Nephron progenitor cell (in vitro differentiated cells): ENCODE measurements around the gene CLEC2D.
A peak's percentile ranks its signal among the peaks of the same experiment; 100 is the strongest.

Experiments used
- DNase-seq: peaks from one replicate; pipeline ENCODE4 v3.0.0; 2021
- H3K27ac Mint-ChIP-seq: 2 replicates; pipeline ENCODE4 v1.8.0; 2021; ENCODE audit warnings: mild to moderate bottlenecking, moderate library complexity, mixed read lengths
- H3K27me3 Mint-ChIP-seq: 2 replicates; pipeline ENCODE4 v1.8.0; 2021; ENCODE audit warnings: mild to moderate bottlenecking, low read depth, mixed read lengths; ENCODE audit not compliant: poor library complexity
- H3K36me3 Mint-ChIP-seq: 2 replicates; pipeline ENCODE4 v1.8.0; 2021; ENCODE audit warnings: low read depth, mixed read lengths
- H3K4me1 Mint-ChIP-seq: 2 replicates; pipeline ENCODE4 v1.8.0; 2021; ENCODE audit warnings: mixed read lengths
- H3K4me3 Mint-ChIP-seq: 2 replicates; pipeline ENCODE4 v1.8.0; 2021; ENCODE audit warnings: mild to moderate bottlenecking, moderate library complexity, mixed read lengths
- H3K9me3 Mint-ChIP-seq: 2 replicates; pipeline ENCODE4 v1.8.0; 2021; ENCODE audit warnings: mild to moderate bottlenecking, moderate library complexity, mixed read lengths
- TF ChIP-seq, protein P1 (sequence below): fragments of 200-600 bp; sonication (generic); IDR thresholded peaks from 2 replicates; pipeline ENCODE4 v1.5.0; 2021; ENCODE audit warnings: antibody characterized with exemption

Gene CLEC2D

DNA sequence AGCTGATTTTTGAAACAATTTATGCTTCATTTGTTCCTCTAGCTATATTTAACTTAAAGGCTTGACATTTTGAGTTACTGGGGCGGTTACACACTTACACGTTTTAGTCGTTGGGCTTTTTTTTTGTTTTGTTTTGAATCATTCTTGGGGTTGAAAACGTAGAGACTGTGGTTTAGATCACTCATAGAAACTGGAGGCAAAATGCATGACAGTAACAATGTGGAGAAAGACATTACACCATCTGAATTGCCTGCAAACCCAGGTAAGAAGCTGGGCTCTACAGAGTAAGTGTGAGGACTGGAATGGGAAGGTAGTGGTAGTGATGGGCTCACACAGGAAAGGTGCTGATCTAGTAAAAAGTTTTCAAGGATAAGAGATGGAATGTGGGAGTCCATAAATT is at the start of gene CLEC2D:
CLEC2D (plus strand) TSS at position 180 of the 400 bp plus-strand sequence; CDS start at position 202, 22 bp downstream.
- Mint-ChIP-seq H3K27me3 (no peaks in the 10 kb centered on the region), H3K4me1 (peaks cover 7% of the 10 kb centered on the region), H3K9me3 (peaks cover 6% of the 10 kb centered on the region), H3K27ac (no peak within 1 kb of the TSS), H3K36me3 (peaks cover 68% of the 10 kb centered on the region), H3K4me3 (no peak within 1 kb of the TSS)
- DNase-seq: no peak
- TF ChIP-seq, protein P1, sequence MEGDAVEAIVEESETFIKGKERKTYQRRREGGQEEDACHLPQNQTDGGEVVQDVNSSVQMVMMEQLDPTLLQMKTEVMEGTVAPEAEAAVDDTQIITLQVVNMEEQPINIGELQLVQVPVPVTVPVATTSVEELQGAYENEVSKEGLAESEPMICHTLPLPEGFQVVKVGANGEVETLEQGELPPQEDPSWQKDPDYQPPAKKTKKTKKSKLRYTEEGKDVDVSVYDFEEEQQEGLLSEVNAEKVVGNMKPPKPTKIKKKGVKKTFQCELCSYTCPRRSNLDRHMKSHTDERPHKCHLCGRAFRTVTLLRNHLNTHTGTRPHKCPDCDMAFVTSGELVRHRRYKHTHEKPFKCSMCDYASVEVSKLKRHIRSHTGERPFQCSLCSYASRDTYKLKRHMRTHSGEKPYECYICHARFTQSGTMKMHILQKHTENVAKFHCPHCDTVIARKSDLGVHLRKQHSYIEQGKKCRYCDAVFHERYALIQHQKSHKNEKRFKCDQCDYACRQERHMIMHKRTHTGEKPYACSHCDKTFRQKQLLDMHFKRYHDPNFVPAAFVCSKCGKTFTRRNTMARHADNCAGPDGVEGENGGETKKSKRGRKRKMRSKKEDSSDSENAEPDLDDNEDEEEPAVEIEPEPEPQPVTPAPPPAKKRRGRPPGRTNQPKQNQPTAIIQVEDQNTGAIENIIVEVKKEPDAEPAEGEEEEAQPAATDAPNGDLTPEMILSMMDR: no peak

GRCh38 chr12:9625019-9625418 is 44.5 kb upstream of the CLEC2D start:
- no peaks in the 10 kb centered on the region for H3K27me3 Mint-ChIP-seq
- TF ChIP-seq, protein P1: no peak
- H3K27ac Mint-ChIP-seq: no peak overlapping the region
- peaks cover 5% of the 10 kb centered on the region for H3K36me3 Mint-ChIP-seq
- no peaks in the 10 kb centered on the region for H3K4me1 Mint-ChIP-seq
- DNase-seq: no peak
- H3K4me3 Mint-ChIP-seq: no peak overlapping the region
- peaks cover 16% of the 10 kb centered on the region for H3K9me3 Mint-ChIP-seq

DNA sequence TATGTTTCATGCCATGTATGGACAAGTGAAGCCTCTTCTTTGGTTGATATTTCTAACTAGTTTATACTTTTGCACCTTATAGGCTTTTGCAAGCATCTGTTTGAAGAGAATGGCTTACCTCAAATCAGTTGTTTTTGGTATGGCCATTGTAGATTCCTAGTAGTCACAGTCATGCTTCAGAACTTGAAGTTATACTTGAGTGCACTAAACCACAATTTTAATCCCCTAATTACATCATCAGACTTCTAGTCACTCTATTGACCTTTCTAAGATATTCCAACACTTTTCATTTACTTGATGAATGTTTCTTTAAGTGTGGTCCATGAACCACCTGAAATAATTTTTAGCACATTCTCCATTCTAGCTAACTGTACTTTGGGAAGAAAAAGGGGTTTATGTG is 43.2 kb upstream of the CLEC2D start:
- Mint-ChIP-seq H3K4me3 (no peak overlapping the region), H3K4me1 (no peaks in the 10 kb centered on the region), H3K27me3 (no peaks in the 10 kb centered on the region), H3K36me3 (peaks cover 5% of the 10 kb centered on the region), H3K9me3 (peaks cover 16% of the 10 kb centered on the region), H3K27ac (no peak overlapping the region)
- DNase-seq: no peak
- TF ChIP-seq, protein P1: no peak

- H3K4me3 Mint-ChIP-seq: no peak overlapping the region
- peaks cover 5% of the 10 kb centered on the region for H3K36me3 Mint-ChIP-seq
- TF ChIP-seq, protein P1: no peak
- no peaks in the 10 kb centered on the region for H3K4me1 Mint-ChIP-seq
- DNase-seq: no peak
- no peaks in the 10 kb centered on the region for H3K27me3 Mint-ChIP-seq
- H3K27ac Mint-ChIP-seq: no peak overlapping the region
- H3K9me3 Mint-ChIP-seq: peaks cover 21% of the 10 kb centered on the region
Measured at GRCh38 chr12:9626821-9627220, 42.7 kb upstream of the CLEC2D start.

DNA sequence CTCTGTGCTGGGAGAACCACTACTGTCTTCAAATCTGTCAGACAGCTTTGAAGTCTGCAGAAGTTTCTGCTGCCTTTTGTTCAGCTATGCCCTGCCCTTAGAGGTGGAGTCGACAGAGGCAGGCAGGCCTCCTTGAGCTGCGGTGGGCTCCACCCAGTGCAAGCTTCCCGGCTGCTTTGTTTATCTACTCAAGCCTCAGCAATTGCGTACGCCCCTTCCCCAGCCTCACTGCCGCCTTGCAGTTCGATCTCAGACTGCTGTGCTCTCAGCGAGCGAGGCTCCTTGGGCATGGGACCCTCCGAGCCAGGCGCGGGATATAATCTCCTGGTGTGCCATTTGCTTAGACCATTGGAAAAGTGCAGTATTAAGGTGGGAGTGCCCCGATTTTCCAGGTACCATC is 36.7 kb upstream of the CLEC2D start:
- TF ChIP-seq, protein P1: no peak
- no peak for DNase-seq
- H3K36me3 Mint-ChIP-seq: peaks cover 12% of the 10 kb centered on the region
- H3K27ac Mint-ChIP-seq: no peak overlapping the region
- peaks cover 40% of the 10 kb centered on the region for H3K9me3 Mint-ChIP-seq
- no peaks in the 10 kb centered on the region for H3K4me1 Mint-ChIP-seq
- no peaks in the 10 kb centered on the region for H3K27me3 Mint-ChIP-seq
- no peak overlapping the region for H3K4me3 Mint-ChIP-seq

GRCh38 chr12:9634177-9634803 is 35.2 kb upstream of the CLEC2D start:
- DNase-seq: peak; percentile 39

More at GRCh38 chr12:9634177-9634803, 35.2 kb upstream of the CLEC2D start:
- peaks cover 41% of the 10 kb centered on the region for H3K9me3 Mint-ChIP-seq
- peaks cover 16% of the 10 kb centered on the region for H3K36me3 Mint-ChIP-seq
- no peaks in the 10 kb centered on the region for H3K27me3 Mint-ChIP-seq
- TF ChIP-seq, protein P1: peak; percentile 54
- no peak overlapping the region for H3K4me3 Mint-ChIP-seq
- H3K4me1 Mint-ChIP-seq: no peaks in the 10 kb centered on the region
- no peak overlapping the region for H3K27ac Mint-ChIP-seq
